GM12878 (cell line): ENCODE measurements around the gene MAML2. TPM values are rescaled to one million over a fixed set of nuclear protein-coding genes. Genes with fewer than 3 reads are reported as not detected.
A peak's percentile ranks its signal among the peaks of the same experiment; 100 is the strongest.

Experiments
- ASH2L ChIP-seq: fragments of 300-600, 200-600 bp; sonication (generic); IDR thresholded peaks from 2 replicates; pipeline ENCODE4 v1.6.1; 2017; ENCODE audit warnings: low read depth, mild to moderate bottlenecking, borderline replicate concordance
- ATF2 ChIP-seq: IDR thresholded peaks from 2 replicates; pipeline ENCODE4 v1.6.1; 2012; ENCODE audit warnings: low read length, inconsistent platforms
- CBX3 ChIP-seq: fragments of 200-600 bp; sonication (generic); IDR thresholded peaks from 2 replicates; pipeline ENCODE4 v1.6.1; 2016; ENCODE audit warnings: low read depth, borderline replicate concordance
- EP300 ChIP-seq, 2 experiments: fragments of 150-350 bp in 1 of 2; IDR thresholded peaks; 2 replicates each; pipeline ENCODE4 v1.6.1; 2011 to 2012; ENCODE audit warnings: low read depth in 2 of 2, low read length in 2 of 2, borderline replicate concordance in 1 of 2, improper control_type of control experiment in 1 of 2, inconsistent platforms in 1 of 2; ENCODE audit not compliant: control insufficient read depth in 1 of 2
- ESRRA ChIP-seq: IDR thresholded peaks from 2 replicates; pipeline ENCODE4 v1.6.1; 2012; ENCODE audit warnings: mild to moderate bottlenecking, low read length, improper control_type of control experiment
- GABPA ChIP-seq: IDR thresholded peaks from 2 replicates; pipeline ENCODE4 v1.6.1; 2014; ENCODE audit warnings: antibody characterized with exemption, low read depth, mild to moderate bottlenecking, inconsistent platforms
- HCFC1 ChIP-seq: fragments of 150-350 bp; IDR thresholded peaks from 2 replicates; pipeline ENCODE4 v1.6.1; 2014; ENCODE audit warnings: low read length
- HDAC2 ChIP-seq: fragments of 200-600 bp; sonication (generic); IDR thresholded peaks from 2 replicates; pipeline ENCODE4 v1.6.1; 2017
- HDAC6 ChIP-seq: fragments of 200-600 bp; sonication (generic); IDR thresholded peaks from one replicate; pipeline ENCODE4 v1.8.0; 2017; ENCODE audit warnings: antibody characterized with exemption; ENCODE audit not compliant: unreplicated experiment
- IKZF1 ChIP-seq: fragments of 450-650 bp; conservative IDR thresholded peaks from 2 replicates; pipeline ENCODE4 v1.6.1; 2017; ENCODE audit warnings: antibody characterized with exemption, mild to moderate bottlenecking
- JUND ChIP-seq: IDR thresholded peaks from 2 replicates; pipeline ENCODE4 v1.6.1; 2012; ENCODE audit warnings: low read depth, mild to moderate bottlenecking, low read length, improper control_type of control experiment, moderate library complexity
- KDM1A ChIP-seq: fragments of 200-600 bp; sonication (generic); IDR thresholded peaks from 2 replicates; pipeline ENCODE4 v1.6.1; 2016; ENCODE audit warnings: borderline replicate concordance
- KLF5 ChIP-seq: fragments of 450-650 bp; IDR thresholded peaks from 2 replicates; pipeline ENCODE4 v1.6.1; 2014; ENCODE audit warnings: mild to moderate bottlenecking; ENCODE audit not compliant: partially characterized antibody
- MTA3 ChIP-seq: IDR thresholded peaks from 2 replicates; pipeline ENCODE4 v1.6.1; 2012; ENCODE audit warnings: low read length, inconsistent platforms, borderline replicate concordance
- PML ChIP-seq: IDR thresholded peaks from 2 replicates; pipeline ENCODE4 v1.6.1; 2012; ENCODE audit warnings: low read length, inconsistent platforms
- POLR2AphosphoS2 ChIP-seq: IDR thresholded peaks from 2 replicates; pipeline ENCODE4 v1.6.1; 2011; ENCODE audit warnings: low read depth, mild to moderate bottlenecking, low read length, improper control_type of control experiment, moderate library complexity
- POLR2AphosphoS5 ChIP-seq: IDR thresholded peaks from 2 replicates; pipeline ENCODE4 v1.6.1; 2011; ENCODE audit warnings: mild to moderate bottlenecking, low read length, inconsistent platforms
- RAD21 ChIP-seq: IDR thresholded peaks from 2 replicates; pipeline ENCODE4 v1.6.1; 2011; ENCODE audit warnings: mild to moderate bottlenecking, low read depth, low read length, moderate library complexity; ENCODE audit not compliant: insufficient read depth
- RBBP5 ChIP-seq: fragments of 200-600 bp; sonication (generic); conservative IDR thresholded peaks from 2 replicates; pipeline ENCODE4 v1.6.1; 2016
- RFX5 ChIP-seq: IDR thresholded peaks from 2 replicates; pipeline ENCODE4 v1.6.1; 2011; ENCODE audit warnings: low read depth, low read length, improper control_type of control experiment
- SKIL ChIP-seq: fragments of 450-650 bp; IDR thresholded peaks from 2 replicates; pipeline ENCODE4 v1.6.1; 2017; ENCODE audit warnings: mild to moderate bottlenecking, low read depth, inconsistent platforms; ENCODE audit not compliant: poor library complexity, severe bottlenecking
- SMAD1 ChIP-seq: fragments of 450-650 bp; IDR thresholded peaks from 2 replicates; pipeline ENCODE4 v1.6.1; 2018; ENCODE audit warnings: mild to moderate bottlenecking, low read depth; ENCODE audit not compliant: partially characterized antibody
- TAF1 ChIP-seq: IDR thresholded peaks from 2 replicates; pipeline ENCODE4 v1.6.1; 2011; ENCODE audit warnings: mild to moderate bottlenecking, low read depth, low read length, borderline replicate concordance
- TARDBP ChIP-seq: IDR thresholded peaks from 2 replicates; pipeline ENCODE4 v1.6.1; 2016; ENCODE audit warnings: borderline replicate concordance
- YBX1 ChIP-seq: fragments of 450-650 bp; IDR thresholded peaks from 2 replicates; pipeline ENCODE4 v1.6.1; 2016; ENCODE audit warnings: antibody characterized with exemption
- ZNF24 ChIP-seq: fragments of 450-650 bp; IDR thresholded peaks from 2 replicates; pipeline ENCODE4 v1.6.1; 2017; ENCODE audit warnings: antibody characterized with exemption, mild to moderate bottlenecking
- polyA plus RNA-seq, 11 experiments: library from polyadenylated mRNA; depleted of rRNA in 4 of 11; unstranded in 6 of 11; stranded (reverse) in 5 of 11; fragments of >200 nt; fragmentation: Nextera tagmentation in 4 of 11; fragmentation: Illumina TruSeq in 1 of 11; extraction: Ambion mirVana in 4 of 11; extraction: Trizol in 1 of 11; gene quantifications; 1 replicate in 1 of 11; 2 replicates in 10 of 11; pipeline versions ENCODE4 v1.2.1 to v1.2.3, GENCODE V29; 2011 to 2016; ENCODE audit warnings: inconsistent platforms in 2 of 11, missing spikeins in 2 of 11, low read depth in 1 of 11
- total RNA-seq, 4 experiments: library from RNA; depleted of rRNA in 3 of 4; stranded (reverse); fragments of >200 nt in 3 of 4; fragmentation: Illumina TruSeq in 1 of 4; extraction: Trizol in 1 of 4; gene quantifications; 2 replicates each; pipeline versions ENCODE4 v1.2.1 to v1.2.3, GENCODE V29; 2013 to 2021
- TF ChIP-seq, protein P1 (sequence below): fragments of 450-650 bp; IDR thresholded peaks from 2 replicates; pipeline ENCODE4 v1.6.1; 2017; ENCODE audit warnings: low read depth, mild to moderate bottlenecking, moderate library complexity

MAML2 gene
- total and polyA plus RNA-seq, 10 of the 15 experiments (the other 5 are each of a cell fraction or from before 2014, with no cell fraction given), result 2.5 to 15.1 (median 12.0) TPM

DNA sequence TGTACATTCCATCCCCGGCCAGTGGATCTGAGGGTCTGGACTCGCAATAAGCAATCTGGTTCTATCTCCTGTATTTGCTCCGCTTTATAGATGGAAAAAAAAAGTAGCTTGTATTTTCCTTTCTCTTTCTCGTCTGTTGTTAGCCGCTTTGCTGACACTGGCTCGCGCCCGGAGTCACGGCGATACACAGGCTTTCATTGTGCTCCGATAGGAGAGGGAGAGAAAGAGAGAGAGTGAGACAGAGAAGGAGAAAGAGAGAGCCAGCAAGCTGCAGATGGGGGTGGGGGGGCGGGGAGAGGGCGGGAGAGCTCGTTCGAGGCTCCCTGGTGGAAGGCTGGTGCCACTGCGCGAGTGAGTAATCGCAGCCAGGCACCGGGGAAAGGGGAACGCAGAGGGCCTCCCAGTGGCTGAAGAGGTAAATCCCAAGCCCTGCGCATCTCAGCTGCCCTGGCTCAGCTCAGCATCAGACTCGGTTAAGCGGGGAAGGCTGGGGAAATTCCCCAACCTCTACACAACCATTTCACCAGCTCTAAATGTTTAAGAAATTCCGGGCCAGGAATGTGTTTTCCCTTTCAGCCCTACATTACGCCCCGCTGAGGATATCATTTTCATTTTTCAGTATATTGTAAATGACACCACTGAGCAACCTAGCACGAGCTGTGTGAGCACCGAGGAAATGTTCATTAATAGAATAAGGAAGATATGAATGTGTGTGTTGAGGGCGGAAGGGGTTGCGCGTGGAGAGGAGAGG, at the start of gene MAML2 (continued):
- peak; percentile 90 for TF ChIP-seq RAD21
- TF ChIP-seq MTA3, result no peak
- TF ChIP-seq YBX1, result no peak
- no peak for TF ChIP-seq SMAD1
- no peak for TF ChIP-seq ESRRA
- TF ChIP-seq RBBP5, result no peak
- TF ChIP-seq GABPA, result no peak
- 0 out of 2 replicates have a peak, but pooled peaks have one; percentile 27 for TF ChIP-seq ATF2
- TF ChIP-seq HCFC1, result no peak
- TF ChIP-seq SKIL, result peak; percentile 64
- no peak; the same call in 1 of the 2 replicates for TF ChIP-seq PML
- TF ChIP-seq IKZF1, result peak; percentile 84
- TF ChIP-seq POLR2AphosphoS5, result 0 out of 2 replicates have a peak, but pooled peaks have one; percentile 21
- no peak for TF ChIP-seq KLF5
- TF ChIP-seq CBX3, result no peak
- no peak for TF ChIP-seq KDM1A
- TF ChIP-seq HDAC2, result no peak
- no peak for TF ChIP-seq TAF1
- TF ChIP-seq, protein P1, sequence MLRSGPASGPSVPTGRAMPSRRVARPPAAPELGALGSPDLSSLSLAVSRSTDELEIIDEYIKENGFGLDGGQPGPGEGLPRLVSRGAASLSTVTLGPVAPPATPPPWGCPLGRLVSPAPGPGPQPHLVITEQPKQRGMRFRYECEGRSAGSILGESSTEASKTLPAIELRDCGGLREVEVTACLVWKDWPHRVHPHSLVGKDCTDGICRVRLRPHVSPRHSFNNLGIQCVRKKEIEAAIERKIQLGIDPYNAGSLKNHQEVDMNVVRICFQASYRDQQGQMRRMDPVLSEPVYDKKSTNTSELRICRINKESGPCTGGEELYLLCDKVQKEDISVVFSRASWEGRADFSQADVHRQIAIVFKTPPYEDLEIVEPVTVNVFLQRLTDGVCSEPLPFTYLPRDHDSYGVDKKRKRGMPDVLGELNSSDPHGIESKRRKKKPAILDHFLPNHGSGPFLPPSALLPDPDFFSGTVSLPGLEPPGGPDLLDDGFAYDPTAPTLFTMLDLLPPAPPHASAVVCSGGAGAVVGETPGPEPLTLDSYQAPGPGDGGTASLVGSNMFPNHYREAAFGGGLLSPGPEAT, result peak; percentile 75
- TF ChIP-seq ASH2L, result no peak
- no peak for TF ChIP-seq POLR2AphosphoS2
- no peak for TF ChIP-seq RFX5
- no peak; a peak in 1 of 4 replicates for TF ChIP-seq EP300 (IDR thresholded peaks at IDR 0.05; ENCODE audit: borderline replicate concordance in 1 of 2, control insufficient read depth in 1 of 2, low read depth in 2 of 2, low read length in 2 of 2)
- no peak for TF ChIP-seq HDAC6
- peak; percentile 45; the same call in 1 of the 2 replicates for TF ChIP-seq ZNF24
- no peak for TF ChIP-seq JUND
- no peak for TF ChIP-seq TARDBP
